Prostate gland (tissue), 2 donors: ENCODE results near the gene MORN4. TPM values are rescaled to one million over a fixed set of nuclear protein-coding genes. Genes with fewer than 3 reads are reported as not detected.
A peak's percentile ranks its signal among the peaks of the same experiment; 100 is the strongest.
"Not testable (repeated sequence)": the region's sequence is repeated elsewhere in the genome, so short reads cannot be mapped to it uniquely, and the experiment has no call there.

Experiments used
- DNase-seq: peaks from one replicate; pipeline ENCODE4 v3.0.0-alpha.2; 2019; ENCODE audit warnings: low spot score
- H3K27ac ChIP-seq, 2 donors: fragments of 200-600 bp; sonication (generic); 2 replicates each; pipeline ENCODE4 v1.5.1; 2017 to 2019
- H3K27me3 ChIP-seq: fragments of 200-600 bp; sonication (generic); replicated peaks from 2 replicates; pipeline ENCODE4 v1.5.1; 2019; ENCODE audit not compliant: insufficient read depth
- H3K36me3 ChIP-seq, 2 donors: fragments of 200-600 bp; sonication (generic); 1 replicate in 1 of 2; 2 replicates in 1 of 2; pipeline versions ENCODE4 v1.5.1 to v1.8.1; 2017 to 2019
- H3K4me1 ChIP-seq: fragments of 200-600 bp; sonication (generic); replicated peaks from 2 replicates; pipeline ENCODE4 v1.5.1; 2019
- H3K4me3 ChIP-seq, 2 donors: fragments of 200-600 bp; sonication (generic); 2 replicates each; pipeline ENCODE4 v1.5.1; 2017 to 2019
- H3K9me3 ChIP-seq: fragments of 200-600 bp; sonication (generic); 2 replicates; pipeline ENCODE4 v1.5.1; 2017
- POLR2A ChIP-seq: fragments of 450-650 bp; IDR thresholded peaks from one replicate; pipeline ENCODE4 v1.6.1; 2016; ENCODE audit warnings: antibody characterized with exemption, mild to moderate bottlenecking
- POLR2AphosphoS5 ChIP-seq: sonication (generic); formaldehyde crosslinking; IDR thresholded peaks from one replicate; pipeline ENCODE4 v1.6.1; 2017; ENCODE audit warnings: antibody characterized with exemption
- WGBS: methylation state at CpG from one replicate; pipeline ENCODE4 v1.1.5; 2018; 5-methylcytosine and 5-hydroxymethylcytosine counted together
- intact Hi-C: fragments of 100-400 bp; cut with DNase I; formaldehyde crosslinking; loops from one replicate; pipeline ENCODE4 v1.14.2; 2022
- total RNA-seq, 2 donors: library from RNA; depleted of rRNA; stranded (reverse); fragments of >200 nt; gene quantifications; one replicate each; pipeline ENCODE4 v1.1.0, GENCODE V29; 2016
- TF ChIP-seq, protein P1 (sequence below), 4 experiments: fragments of 200-600 bp in 2 of 4; fragments of 450-650 bp in 2 of 4; sonication (generic) in 2 of 4; IDR thresholded peaks; 1 replicate in 3 of 4; 2 replicates in 1 of 4; pipeline ENCODE4 v1.5.1; 2016 to 2019; ENCODE audit warnings: antibody characterized with exemption in 4 of 4, mild to moderate bottlenecking in 2 of 4, moderate library complexity in 2 of 4

The MORN4 gene
- total RNA-seq, 2 donors from 2014 or later: 4.7 to 5.5 TPM

GRCh38 chr10:97640868-97641811 is 7.8 kb upstream of the MORN4 start:
- H3K4me3 ChIP-seq: peak overlapping the region; percentile 53 to 72
- no peaks in the 10 kb centered on the region for H3K36me3 ChIP-seq
- 2% methylated on average over 37 of the region's 67 CpGs for WGBS
- H3K9me3 ChIP-seq: no peaks in the 10 kb centered on the region
- TF ChIP-seq, protein P1, sequence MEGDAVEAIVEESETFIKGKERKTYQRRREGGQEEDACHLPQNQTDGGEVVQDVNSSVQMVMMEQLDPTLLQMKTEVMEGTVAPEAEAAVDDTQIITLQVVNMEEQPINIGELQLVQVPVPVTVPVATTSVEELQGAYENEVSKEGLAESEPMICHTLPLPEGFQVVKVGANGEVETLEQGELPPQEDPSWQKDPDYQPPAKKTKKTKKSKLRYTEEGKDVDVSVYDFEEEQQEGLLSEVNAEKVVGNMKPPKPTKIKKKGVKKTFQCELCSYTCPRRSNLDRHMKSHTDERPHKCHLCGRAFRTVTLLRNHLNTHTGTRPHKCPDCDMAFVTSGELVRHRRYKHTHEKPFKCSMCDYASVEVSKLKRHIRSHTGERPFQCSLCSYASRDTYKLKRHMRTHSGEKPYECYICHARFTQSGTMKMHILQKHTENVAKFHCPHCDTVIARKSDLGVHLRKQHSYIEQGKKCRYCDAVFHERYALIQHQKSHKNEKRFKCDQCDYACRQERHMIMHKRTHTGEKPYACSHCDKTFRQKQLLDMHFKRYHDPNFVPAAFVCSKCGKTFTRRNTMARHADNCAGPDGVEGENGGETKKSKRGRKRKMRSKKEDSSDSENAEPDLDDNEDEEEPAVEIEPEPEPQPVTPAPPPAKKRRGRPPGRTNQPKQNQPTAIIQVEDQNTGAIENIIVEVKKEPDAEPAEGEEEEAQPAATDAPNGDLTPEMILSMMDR (IDR thresholded peaks at IDR 0.05): no peak
- TF ChIP-seq POLR2AphosphoS5: no peak
- TF ChIP-seq POLR2A: no peak
- peak overlapping the region; percentile 56 to 78 for H3K27ac ChIP-seq
- DNase-seq: peak; percentile 5
- H3K4me1 ChIP-seq: no peaks in the 10 kb centered on the region
- intact Hi-C loops: loop anchor here (5.0 kb wide), 1 partner anchor 46 kb away; the partner anchor contains the start of gene AVPI1
- H3K27me3 ChIP-seq: no peaks in the 10 kb centered on the region

- Histone ChIP-seq H3K36me3 (no peaks in the 10 kb centered on the region), H3K4me3 (peak within 1 kb of the TSS; percentile 53 to 72), H3K4me1 (no peaks in the 10 kb centered on the region), H3K27me3 (no peaks in the 10 kb centered on the region), H3K9me3 (no peaks in the 10 kb centered on the region), H3K27ac (peak within 1 kb of the TSS; percentile 56 to 78)
- peak; percentile 99 for DNase-seq
- WGBS: 3% methylated on average over 49 of the region's 54 CpGs
- intact Hi-C loops: loop anchor here (5.0 kb wide), 1 partner anchor 47 kb away; the partner anchor contains the start of gene AVPI1
- TF ChIP-seq POLR2A (peak; percentile 91), POLR2AphosphoS5 (peak; percentile 97)
- TF ChIP-seq, protein P1 (IDR thresholded peaks at IDR 0.05): no peak
Measured at GRCh38 chr10:97640174-97640867, 7.0 kb upstream of the MORN4 start, which contains the start of gene PI4K2A. Gene PI4K2A (plus strand): TSS chr10:97640671. CDS start chr10:97640743, 72 bp downstream.

DNA sequence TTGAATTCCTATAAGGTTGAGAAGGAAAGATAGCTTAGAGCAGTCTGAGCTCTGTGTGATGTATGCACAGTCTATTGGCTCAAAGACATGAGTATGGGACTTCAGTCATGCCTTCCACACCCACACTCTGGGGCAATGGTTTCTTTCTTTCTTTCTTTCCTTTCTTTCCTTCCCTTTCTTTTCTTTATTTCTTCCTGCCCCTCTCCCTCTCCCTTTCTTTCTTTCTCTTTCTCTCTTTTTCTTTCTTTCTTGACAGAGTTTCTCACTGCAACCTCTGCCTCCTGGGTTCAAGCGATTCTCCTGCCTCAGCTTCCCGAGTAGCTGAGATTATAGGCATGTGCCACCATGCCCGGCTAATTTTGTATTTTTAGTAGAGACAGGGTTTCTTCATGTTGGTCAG is 5.8 kb upstream of the MORN4 start:
- H3K4me3 ChIP-seq, DNase-seq, H3K36me3 ChIP-seq, H3K27me3 ChIP-seq, H3K27ac ChIP-seq, H3K4me1 ChIP-seq, H3K9me3 ChIP-seq, intact Hi-C loops: not testable (repeated sequence)
- 83% methylated on average over 3 of the region's 3 CpGs for whole genome bisulfite sequencing

GRCh38 chr10:97635577-97635976 is 2.3 kb upstream of the MORN4 start:
- Histone ChIP-seq H3K27ac (no peak overlapping the region), H3K36me3 (no peaks in the 10 kb centered on the region), H3K9me3 (no peaks in the 10 kb centered on the region), H3K4me3 (no peak overlapping the region), H3K4me1 (no peaks in the 10 kb centered on the region), H3K27me3 (no peaks in the 10 kb centered on the region)
- TF ChIP-seq, protein P1 (IDR thresholded peaks at IDR 0.05): no peak
- no peak for TF ChIP-seq POLR2AphosphoS5
- no peak for TF ChIP-seq POLR2A
- DNase-seq: no peak
- WGBS: 96% methylated on average over 1 of the region's 1 CpG
- intact Hi-C loops: no loop called here

DNA sequence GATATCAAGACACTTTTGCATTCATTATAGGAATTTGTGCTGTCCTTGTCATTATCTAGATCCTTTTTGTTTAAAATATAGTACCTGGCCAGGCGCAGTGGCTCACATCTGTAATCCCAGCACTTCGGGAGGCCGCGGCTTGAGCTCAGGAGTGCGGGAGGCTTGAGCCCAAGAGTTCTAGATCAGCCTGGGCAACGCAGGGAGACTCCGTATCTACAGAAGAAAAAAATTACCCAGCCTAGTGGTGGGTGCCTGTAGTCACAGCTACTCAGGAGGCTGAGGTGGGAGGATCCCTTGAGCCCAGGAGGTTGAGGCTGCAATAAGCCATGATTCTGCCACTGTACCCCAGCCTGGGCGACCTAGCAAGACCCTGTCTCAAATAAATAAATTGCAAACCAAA is 621 bp upstream of the MORN4 start:
- WGBS: 86% methylated on average over 8 of the region's 8 CpGs
- H3K27me3 ChIP-seq: no peaks in the 10 kb centered on the region
- no peaks in the 10 kb centered on the region for H3K4me1 ChIP-seq
- DNase-seq: no peak
- H3K9me3 ChIP-seq: no peaks in the 10 kb centered on the region
- H3K4me3 ChIP-seq: peak overlapping the region; percentile 68 to 78
- intact Hi-C loops: no loop called here
- H3K36me3 ChIP-seq: no peaks in the 10 kb centered on the region
- H3K27ac ChIP-seq: peak overlapping the region; percentile 54 to 67
- TF ChIP-seq, protein P1 (IDR thresholded peaks at IDR 0.05): peak in 1 of 4 experiments; percentile 27
- no peak for TF ChIP-seq POLR2A
